Thoracic aorta (tissue), 2 donors: ENCODE data around the gene C11orf71. TPM values are rescaled to one million over a fixed set of nuclear protein-coding genes. Genes with fewer than 3 reads are reported as not detected.

Source experiments
- ATAC-seq: fragments of 150-250 bp; one replicate; pipeline ENCODE4 v1.8.0; 2017; ENCODE audit warnings: low read depth; ENCODE audit not compliant: insufficient number of reproducible peaks, low FRiP score
- DNase-seq: peaks from one replicate; pipeline ENCODE4 v3.0.0-alpha.2; 2020; ENCODE audit warnings: low spot score
- H3K27ac ChIP-seq, 2 donors: fragments of 200-600 bp; sonication (generic); 1 replicate in 1 of 2; 2 replicates in 1 of 2; pipeline ENCODE4 v1.5.1; 2016; ENCODE audit warnings: mild to moderate bottlenecking in 2 of 2, moderate library complexity in 2 of 2
- H3K27me3 ChIP-seq: fragments of 200-600 bp; sonication (generic); replicated peaks from 2 replicates; pipeline ENCODE4 v1.6.0; 2016; ENCODE audit warnings: mild to moderate bottlenecking; ENCODE audit not compliant: insufficient read depth
- H3K36me3 ChIP-seq: fragments of 200-600 bp; sonication (generic); one replicate; pipeline ENCODE4 v1.5.1; 2016
- H3K4me1 ChIP-seq, 2 donors: fragments of 200-600 bp; sonication (generic); 1 replicate in 1 of 2; 2 replicates in 1 of 2; pipeline versions ENCODE4 v1.5.1 to v1.6.0; 2016; ENCODE audit warnings: low read depth in 2 of 2, mild to moderate bottlenecking in 1 of 2; ENCODE audit not compliant: control insufficient read depth in 1 of 2
- H3K4me3 ChIP-seq: fragments of 200-600 bp; sonication (generic); 2 replicates; pipeline ENCODE4 v1.5.1; 2016; ENCODE audit warnings: mild to moderate bottlenecking
- H3K9me3 ChIP-seq: fragments of 200-600 bp; sonication (generic); 2 replicates; pipeline ENCODE4 v1.5.1; 2016
- total RNA-seq, 2 donors: library from RNA; depleted of rRNA; stranded (reverse); fragments of >200 nt; gene quantifications; one replicate each; pipeline versions ENCODE4 v1.1.0 to v1.2.3, GENCODE V29; 2016
- TF ChIP-seq, protein P1 (sequence below): fragments of 200-600 bp; sonication (generic); IDR thresholded peaks from one replicate; pipeline ENCODE4 v1.5.1; 2019; ENCODE audit warnings: antibody characterized with exemption

The C11orf71 gene
- total RNA-seq, 2 donors from 2014 or later: 2.9 to 4.1 TPM

- ATAC-seq (no peak), DNase-seq (no peak)
- Histone ChIP-seq H3K27me3 (no peaks in the 10 kb centered on the region), H3K36me3 (peaks cover 6% of the 10 kb centered on the region), H3K27ac (peak overlapping the region; percentile 98 to 99), H3K4me1 (peaks cover 42 to 54% of the 10 kb centered on the region in 2 donors), H3K4me3 (peak overlapping the region; percentile 98), H3K9me3 (no peaks in the 10 kb centered on the region)
- TF ChIP-seq, protein P1, sequence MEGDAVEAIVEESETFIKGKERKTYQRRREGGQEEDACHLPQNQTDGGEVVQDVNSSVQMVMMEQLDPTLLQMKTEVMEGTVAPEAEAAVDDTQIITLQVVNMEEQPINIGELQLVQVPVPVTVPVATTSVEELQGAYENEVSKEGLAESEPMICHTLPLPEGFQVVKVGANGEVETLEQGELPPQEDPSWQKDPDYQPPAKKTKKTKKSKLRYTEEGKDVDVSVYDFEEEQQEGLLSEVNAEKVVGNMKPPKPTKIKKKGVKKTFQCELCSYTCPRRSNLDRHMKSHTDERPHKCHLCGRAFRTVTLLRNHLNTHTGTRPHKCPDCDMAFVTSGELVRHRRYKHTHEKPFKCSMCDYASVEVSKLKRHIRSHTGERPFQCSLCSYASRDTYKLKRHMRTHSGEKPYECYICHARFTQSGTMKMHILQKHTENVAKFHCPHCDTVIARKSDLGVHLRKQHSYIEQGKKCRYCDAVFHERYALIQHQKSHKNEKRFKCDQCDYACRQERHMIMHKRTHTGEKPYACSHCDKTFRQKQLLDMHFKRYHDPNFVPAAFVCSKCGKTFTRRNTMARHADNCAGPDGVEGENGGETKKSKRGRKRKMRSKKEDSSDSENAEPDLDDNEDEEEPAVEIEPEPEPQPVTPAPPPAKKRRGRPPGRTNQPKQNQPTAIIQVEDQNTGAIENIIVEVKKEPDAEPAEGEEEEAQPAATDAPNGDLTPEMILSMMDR: peak; percentile 5
Measured at GRCh38 chr11:114400915-114401223, 558 bp upstream of the C11orf71 start.

DNA sequence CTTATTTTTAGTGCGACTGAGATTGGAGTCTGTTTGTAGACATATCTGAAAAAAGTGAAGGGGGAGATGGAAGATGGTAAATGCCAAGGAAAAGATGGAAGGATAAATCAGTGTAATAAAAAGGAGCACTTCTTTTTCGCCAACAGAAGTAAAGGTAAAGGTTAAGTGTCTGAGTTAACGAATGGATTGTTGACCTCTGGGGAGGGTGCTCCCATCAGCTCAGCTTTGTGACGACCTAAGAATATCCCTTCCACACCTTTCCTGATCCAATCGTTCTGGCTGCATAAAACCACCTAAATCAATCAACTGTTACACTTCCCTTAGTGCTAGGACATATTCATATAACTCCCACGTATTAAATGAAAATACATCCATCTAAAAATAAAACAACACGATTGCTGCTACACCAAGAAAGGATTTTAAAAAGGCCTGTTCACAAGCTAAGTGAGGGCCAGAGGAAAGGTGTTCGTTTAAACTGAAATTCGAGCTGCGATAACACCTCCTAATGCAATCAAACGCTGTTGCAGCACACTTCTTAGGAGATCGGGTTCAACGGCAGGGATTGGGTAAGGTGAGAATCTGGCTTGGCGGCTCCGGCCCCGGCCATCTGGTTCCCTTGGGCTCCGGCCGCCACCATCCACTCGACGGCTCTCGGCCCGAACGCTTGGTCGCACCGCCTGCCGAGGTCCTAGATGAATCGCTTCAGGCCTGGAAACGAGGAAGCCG is 658 bp downstream of the C11orf71 start:
- Histone ChIP-seq H3K27me3 (no peaks in the 10 kb centered on the region), H3K4me3 (peak overlapping the region; percentile 98), H3K9me3 (no peaks in the 10 kb centered on the region), H3K36me3 (no peaks in the 10 kb centered on the region), H3K27ac (peak overlapping the region; percentile 98 to 99), H3K4me1 (peaks cover 35 to 48% of the 10 kb centered on the region in 2 donors)
- TF ChIP-seq, protein P1: no peak
- peak; percentile 17 for ATAC-seq
- peak; percentile 11 for DNase-seq

DNA sequence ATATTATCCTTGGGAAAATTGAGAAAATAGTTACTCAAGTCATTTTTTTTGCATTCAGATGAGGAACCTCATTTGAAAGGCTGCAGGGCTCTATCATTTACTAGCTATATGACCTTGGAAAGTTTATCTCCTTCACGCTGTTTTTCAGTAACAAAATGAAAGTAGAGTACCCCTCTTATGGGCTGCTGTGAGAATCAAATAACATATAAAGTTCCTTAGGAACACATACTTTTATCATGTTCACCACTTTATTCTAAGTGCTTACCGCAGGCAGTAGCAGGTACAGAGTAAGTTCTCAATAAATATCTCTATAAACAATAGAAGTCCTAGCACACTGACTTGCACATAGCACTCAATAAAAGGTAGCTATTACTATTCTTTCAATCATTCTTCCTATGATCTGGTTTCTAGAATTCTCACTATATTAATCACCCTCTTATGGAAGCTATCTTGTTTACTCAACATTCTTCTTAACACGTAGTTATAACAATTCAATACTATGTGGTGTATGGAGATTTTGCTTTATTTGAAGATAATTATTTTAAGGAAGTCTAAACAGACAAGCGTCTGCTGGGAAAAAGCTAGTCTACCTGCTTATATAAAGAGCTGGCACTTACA is 1.9 kb downstream of the C11orf71 start:
- H3K27me3 ChIP-seq: no peaks in the 10 kb centered on the region
- H3K36me3 ChIP-seq: no peaks in the 10 kb centered on the region
- H3K4me3 ChIP-seq: no peak overlapping the region
- peaks cover 24 to 35% of the 10 kb centered on the region in 2 donors for H3K4me1 ChIP-seq
- TF ChIP-seq, protein P1: no peak
- ATAC-seq: no peak
- H3K27ac ChIP-seq: peak overlapping the region in 1 of 2 donors; percentile 98
- H3K9me3 ChIP-seq: no peaks in the 10 kb centered on the region
- no peak for DNase-seq

DNA sequence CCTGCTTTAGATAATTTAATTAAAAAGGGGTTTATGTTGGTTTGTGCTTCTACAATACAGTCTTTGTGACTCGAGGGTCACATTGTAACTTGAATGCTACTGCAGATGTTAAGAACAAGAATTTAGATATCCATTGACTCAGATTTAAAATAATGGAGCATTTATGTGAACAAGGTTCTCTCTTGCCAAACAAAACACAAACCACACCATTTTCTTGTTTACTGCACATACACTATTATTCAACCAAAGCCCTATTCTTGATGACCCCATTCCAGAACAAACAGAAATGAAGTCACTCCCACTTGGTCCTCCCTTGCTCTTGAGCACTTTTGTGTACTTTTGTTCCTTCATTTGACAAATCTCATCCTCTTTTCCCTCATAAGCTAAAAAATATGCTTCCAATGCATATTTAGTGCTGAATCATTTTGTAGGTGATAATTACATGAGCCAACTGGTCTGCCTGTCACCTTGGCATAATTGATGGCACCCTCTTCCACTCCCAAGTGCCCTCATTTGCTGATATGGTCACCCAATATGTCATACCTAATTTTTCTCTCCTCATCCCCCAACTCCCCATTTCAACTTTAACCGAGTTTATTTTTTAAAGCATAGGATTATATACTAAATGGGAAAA is 2.8 kb downstream of the C11orf71 start:
- no peaks in the 10 kb centered on the region for H3K9me3 ChIP-seq
- peaks cover 15 to 26% of the 10 kb centered on the region in 2 donors for H3K4me1 ChIP-seq
- TF ChIP-seq, protein P1: no peak
- no peak overlapping the region for H3K4me3 ChIP-seq
- no peaks in the 10 kb centered on the region for H3K27me3 ChIP-seq
- no peak for ATAC-seq
- DNase-seq: no peak
- H3K36me3 ChIP-seq: no peaks in the 10 kb centered on the region
- no peak overlapping the region for H3K27ac ChIP-seq

GRCh38 chr11:114396916-114397315 is 3.4 kb downstream of the C11orf71 start:
- Histone ChIP-seq H3K27ac (no peak overlapping the region), H3K4me3 (no peak overlapping the region), H3K9me3 (no peaks in the 10 kb centered on the region), H3K27me3 (no peaks in the 10 kb centered on the region), H3K4me1 (peaks cover 12 to 20% of the 10 kb centered on the region in 2 donors), H3K36me3 (no peaks in the 10 kb centered on the region)
- no peak for DNase-seq
- TF ChIP-seq, protein P1: no peak
- no peak for ATAC-seq
